MV-4-11 (cell line): ENCODE measurements around the gene KDM4B.

Source experiments
- DNase-seq: peaks from one replicate; lab custom pipeline; 2025; lab: John Stamatoyannopoulos, UW

The KDM4B gene

DNA sequence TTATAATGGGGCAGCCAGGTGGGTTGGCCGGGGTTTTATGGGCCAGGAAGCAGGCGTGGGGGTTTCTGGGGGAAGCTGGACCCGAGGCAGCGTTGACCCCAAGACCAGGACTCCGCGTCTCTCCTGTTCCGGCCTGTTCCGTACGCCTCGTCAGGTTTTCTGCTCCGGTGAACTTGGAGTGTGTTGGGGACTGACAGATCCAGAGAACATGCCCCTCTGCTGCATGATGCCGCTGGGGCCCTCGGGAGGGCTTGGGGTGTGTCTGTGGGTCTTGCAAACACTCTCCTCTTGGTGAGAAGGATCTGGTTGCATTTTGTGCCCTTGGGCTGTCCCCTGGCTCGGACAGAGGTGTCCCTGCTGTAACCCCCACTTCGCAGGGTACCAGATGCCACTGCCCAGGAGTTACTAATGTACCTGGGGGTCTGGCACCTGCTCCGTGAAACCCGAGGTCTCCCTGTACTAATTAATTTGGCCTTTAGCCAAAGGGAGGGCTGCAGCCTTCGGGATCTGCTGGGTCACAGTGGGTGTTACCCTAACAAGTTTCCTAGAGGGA lies 15.6 kb downstream of the KDM4B start:
- no peak for DNase-seq

DNA sequence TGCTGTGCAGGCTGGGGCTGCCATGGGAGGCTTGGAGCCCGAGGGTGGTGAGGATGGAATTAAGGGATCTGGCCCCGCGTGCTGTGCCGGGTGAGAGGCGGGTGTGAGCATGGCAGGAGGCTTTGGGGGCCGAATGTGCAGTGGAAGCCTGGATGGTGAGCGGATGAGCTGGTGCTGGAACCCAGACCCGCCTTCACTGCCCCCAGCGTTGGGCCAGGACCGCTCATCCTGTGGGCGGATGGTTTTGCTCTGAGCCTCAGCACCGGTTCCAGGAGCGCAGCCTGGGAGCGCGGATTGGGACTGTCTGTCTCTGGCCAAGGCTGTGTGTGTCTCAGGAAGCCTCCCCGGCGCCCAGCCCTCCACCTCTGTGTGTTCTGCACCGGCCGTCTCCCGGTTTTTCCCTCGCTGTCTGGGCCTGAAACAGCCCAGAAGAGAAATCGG lies 16.7 kb downstream of the KDM4B start:
- no peak for DNase-seq

DNA sequence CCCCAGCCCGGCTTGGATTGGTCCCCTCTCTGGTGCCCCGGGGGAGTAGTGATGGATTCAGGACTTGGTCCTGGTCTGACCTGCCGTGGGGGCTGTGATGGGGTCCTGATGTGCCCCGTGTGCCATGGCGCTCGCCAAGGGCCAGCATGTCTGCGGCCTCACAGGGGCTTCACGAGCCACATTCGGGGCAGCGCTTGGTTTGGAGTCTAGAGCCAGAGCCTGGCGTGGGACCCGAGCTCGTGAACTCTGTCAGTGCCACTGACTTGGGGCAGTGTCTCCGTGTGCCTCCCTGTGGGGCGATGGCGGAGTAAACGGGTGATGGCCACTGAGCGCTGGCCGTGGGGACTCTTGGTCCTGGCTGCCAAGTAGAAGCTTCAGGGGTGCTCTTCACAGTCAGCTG lies 17.1 kb downstream of the KDM4B start:
- no peak for DNase-seq

DNA sequence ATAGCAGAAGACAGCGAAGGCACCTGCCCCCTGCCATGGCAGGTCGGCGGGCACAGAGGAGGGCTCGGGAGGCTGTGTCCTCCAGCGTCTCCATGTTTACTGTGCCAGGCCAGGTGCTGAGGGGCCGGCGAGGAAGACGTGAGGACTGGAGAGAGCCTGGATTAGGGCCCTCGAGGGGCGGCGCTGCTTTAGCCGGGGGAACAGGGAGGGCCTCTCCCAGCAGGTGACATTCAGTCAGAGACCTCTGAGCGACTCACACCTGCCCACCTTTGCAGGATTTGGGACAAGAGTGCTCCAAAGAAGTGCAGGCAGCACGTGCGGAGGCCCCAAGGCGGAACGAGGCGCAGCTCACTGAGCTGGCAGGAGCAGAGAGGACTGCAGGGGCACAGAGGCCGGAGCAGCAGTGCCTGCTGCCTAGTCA lies 17.6 kb downstream of the KDM4B start:
- no peak for DNase-seq

DNA sequence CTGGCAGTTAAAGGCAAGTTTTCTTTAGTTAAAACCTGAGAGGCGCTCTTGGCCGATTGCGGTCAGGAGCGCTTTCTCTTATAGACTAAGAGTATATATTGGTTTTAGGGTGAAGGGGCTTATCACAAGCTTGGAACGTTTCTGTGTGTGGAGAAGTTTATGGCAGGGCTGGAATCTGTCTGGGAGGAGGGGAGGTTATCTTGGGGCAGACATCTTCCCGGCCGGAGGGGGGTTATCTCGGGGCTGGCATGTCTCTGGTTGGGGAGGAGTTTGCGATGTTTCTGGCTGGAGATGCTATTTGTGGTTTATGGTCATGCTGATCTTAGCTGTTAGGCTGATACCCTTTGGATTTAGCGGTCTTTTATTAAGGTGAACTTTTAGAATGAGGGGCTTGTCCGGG lies 18.3 kb downstream of the KDM4B start:
- no peak for DNase-seq

DNA sequence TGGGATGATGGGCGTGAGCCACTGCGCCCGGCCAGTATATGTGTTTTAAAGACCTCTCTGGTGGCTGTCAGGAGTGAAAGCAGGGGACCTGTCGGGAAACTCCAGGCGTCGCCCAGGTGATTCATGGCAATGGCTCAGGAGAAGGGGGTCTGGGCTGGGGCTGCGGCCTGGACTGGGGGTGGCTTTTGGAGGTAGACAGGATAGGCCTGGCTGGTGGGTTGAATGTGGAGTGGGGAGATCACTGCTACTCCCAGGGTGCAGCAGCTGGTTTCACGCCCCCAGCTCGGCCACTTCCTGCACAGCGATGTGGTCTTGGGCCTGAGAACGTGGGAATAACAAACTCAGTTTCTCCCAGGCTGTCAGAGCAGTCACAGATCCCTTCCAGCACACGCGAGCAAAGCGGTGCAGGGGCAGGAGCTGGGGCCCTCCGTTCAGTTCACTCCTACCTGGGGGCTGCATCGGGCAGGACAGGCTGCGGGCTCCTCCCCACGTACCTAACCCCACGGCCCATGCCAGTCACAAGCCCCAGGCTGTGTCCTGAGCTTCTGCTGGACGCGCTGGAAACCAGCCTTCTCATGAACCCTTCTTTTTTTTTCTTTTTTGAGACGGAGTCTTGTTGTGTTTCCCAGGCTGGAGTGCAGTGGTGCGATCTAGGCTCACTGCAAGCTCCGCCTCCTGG lies 18.9 kb downstream of the KDM4B start:
- DNase-seq = no peak

DNA sequence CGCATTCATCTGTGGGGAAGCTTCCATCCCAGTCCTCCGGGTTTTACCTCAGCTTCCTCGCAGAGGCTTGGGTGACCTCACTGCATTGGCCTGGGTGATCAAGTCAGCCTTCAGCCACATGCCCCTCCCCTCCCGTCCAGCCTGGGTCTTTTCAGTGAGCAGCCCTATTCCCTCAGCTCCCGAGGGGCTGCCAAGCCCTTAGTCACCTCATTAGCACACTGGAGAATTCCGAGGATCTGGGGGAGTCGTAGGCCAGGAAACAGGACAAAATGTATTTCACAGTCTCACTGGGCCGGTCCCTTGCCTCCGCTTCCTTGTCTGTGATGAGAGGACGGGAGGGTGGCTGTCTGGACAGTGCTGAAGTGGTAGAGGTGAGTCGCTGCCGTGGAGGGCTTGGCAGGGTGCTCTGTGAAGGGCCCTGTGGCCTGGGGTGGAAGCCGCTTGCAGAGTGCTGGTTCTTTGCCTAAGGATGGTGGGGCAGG lies 19.9 kb downstream of the KDM4B start:
- DNase-seq = no peak

DNA sequence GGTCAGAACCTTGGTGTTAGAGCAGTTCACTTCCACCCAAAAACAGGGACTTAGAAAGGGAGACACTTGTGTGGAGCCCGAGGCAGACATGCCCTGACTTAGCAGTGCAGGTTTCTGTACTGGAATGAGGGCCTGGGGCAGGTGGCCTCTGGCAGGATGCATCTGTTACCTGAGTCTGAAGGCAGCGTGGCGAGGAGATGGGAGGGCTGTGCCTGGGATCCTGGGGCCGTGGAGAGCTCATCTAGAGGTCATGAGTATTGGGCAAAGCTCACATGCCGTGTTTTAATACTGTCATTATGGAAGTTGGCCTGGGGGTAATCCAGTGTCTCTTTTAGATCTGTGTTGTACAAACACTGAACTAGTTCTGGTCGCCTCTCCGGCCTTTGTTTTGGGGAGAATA lies 21.4 kb downstream of the KDM4B start:
- no peak for DNase-seq

DNA sequence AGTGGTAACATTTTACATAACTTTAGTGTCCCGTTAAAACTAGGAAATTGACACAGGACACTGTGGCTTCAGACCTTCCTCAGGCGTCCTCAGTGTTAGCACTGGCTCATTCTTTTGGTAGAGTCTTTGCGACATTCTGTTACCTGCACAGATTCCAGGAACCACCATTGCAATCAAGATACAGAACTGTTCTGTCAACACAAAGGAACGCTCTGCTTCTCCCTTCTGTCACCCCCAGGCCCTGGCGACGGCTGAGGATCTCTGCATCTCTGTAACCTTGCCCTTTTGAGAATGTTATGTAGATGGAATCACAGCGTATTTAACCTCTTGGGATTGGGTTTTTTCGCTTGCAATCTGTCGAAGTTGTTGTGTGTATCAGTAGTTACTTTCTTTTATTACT lies 22.6 kb downstream of the KDM4B start:
- no peak for DNase-seq

DNA sequence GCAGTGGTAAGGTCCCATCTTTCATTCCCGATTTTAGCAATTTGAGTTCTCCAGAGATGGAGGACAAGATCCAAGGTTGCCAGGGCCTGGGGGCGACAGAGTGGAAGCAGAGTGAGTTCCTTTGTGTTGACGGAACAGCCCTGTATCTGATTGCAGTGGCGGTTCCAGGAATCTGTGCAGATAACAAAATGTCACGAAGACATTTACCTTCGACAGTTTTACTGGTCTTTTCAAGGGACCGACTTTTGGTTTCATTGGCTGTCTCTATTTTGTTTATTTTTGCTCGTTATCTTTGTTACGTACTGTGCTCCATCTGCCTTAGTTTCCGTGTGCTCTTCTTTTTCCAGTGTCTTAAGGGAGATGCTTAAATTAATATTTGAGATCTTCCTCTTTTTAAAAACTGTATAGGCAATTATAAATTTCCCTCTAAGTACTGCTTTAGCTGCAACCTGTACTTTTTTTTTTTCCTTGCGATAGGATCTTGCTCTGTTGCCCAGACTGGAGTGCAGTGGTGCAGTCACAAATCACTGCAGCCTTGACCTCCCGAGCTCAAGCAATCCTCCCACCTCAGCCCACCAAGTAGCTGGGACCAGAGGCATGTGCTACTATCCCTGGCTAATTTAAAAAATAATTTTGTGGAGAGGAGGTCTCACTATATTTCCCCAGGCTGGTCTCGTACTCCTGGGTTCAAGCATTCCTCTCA lies 23.2 kb downstream of the KDM4B start:
- no peak for DNase-seq

DNA sequence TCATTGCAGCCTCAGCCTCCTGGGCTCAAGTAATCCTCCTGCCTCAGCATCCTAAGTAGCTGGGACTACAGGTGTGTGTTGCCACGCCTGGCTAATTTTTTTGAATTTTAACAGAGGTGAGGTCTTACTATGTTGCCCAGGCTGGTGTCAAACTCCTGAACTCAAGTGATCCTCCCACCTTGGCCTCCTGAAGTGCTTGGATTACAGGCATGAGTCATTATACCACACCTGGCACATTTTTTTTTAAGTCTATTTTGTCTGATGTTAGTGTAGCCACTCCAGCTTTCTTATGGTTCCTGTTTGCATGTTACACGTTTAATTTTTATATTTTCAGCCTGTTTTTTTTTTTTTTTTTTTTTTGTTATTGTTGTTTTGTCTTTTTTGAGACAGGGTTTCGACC lies 24.8 kb downstream of the KDM4B start:
- no peak for DNase-seq

DNA sequence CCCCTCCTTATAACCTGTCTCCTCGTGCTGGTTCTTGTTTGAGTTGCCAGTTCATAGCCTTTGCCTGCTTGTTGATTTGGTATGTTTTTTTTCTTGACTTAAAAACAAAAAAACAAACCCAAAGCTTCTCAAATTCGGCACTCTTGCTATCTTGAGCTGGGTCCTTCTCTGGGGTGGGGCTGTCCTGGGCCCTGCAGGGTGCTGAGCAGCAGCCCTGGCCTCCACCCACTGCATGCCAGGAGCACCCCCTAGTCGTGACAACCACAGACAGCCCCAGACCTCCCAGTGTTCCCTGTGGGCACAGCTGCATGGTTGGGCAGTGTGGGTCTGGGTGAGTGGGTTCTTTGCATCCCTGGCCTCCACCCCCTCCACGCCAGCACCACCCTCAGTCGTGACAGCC lies 27.8 kb downstream of the KDM4B start:
- DNase-seq = no peak

DNA sequence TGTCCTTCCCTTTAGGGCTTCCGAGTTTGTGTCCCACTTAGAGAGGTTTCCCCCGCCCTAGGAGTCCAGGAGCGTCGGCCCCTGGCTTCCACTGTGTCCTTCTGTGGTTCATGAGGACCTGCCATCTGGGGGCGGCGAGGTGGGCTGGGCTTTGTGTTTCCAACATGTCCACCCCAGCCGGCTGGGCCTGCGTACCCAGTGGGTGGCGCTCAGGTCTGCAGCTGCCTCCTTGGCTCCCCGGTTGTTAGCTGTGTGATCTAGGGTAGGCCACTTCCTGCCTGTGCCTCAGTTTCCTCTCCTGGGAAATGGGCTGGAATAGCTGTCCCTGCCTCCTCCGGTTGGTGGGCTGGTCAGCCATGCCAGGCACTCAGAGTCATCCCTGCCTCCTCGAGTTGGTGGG lies 28.4 kb downstream of the KDM4B start:
- DNase-seq = no peak

DNA sequence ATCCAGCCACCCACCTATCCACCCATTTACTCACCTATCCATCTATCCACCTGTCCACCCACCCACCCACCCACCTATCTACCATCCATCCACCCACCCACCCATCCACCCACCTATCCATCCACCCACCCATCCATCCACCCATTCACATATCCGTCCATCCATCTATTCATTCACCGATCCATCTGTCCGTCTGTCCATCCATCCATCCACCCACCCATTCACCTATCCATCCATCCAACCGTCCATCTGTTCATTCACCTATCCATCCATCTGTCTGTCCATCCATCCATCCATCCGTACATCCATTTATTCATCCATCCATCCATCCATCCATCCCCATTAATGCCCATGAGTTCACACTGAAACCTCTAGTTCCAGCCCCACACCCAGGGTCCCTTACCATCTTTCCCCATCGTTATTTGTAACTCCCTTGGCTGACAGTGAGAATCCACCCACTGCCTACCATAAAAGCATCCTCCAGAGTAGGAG lies 31.3 kb downstream of the KDM4B start:
- DNase-seq = no peak

DNA sequence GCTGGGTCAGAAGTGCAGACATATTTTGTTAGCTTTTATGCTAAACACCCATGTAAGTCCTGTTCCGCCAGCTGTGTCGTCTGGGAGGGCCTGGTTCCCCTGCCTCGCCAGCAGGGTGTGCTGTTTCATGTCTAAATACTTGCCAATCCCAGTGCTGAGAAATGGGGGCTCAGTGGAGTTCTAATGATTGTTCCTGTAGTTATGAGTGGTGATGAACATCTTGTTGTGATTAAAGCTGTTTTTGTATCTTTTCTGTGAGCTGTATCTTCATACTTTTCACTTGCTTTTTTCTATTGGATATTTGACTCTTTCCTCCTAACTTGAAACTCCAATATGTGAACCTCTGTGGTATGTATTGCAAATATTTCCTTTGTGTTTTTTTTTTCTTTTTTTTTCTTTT lies 32.7 kb downstream of the KDM4B start:
- peak; percentile 58 for DNase-seq

DNA sequence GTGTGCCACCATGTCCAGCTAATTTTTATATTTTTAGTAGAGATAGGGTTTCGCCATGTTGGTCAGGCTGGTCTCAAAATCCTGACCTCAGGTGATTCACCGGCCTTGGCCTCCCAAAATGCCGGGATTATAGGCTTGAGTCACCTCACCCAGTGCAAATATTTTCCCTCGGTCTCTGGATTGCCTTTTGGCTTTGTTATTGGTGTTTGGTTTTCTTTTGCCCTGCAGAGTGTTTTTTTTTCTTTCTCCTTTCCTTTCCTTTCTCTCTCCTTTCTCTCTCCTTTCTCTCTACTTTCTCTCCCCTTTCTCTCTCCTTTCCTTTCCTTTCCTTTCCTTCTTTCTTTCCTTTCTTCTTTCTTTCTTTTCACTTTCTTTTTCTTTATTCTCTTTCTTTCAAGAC lies 33.2 kb downstream of the KDM4B start:
- no peak for DNase-seq

DNA sequence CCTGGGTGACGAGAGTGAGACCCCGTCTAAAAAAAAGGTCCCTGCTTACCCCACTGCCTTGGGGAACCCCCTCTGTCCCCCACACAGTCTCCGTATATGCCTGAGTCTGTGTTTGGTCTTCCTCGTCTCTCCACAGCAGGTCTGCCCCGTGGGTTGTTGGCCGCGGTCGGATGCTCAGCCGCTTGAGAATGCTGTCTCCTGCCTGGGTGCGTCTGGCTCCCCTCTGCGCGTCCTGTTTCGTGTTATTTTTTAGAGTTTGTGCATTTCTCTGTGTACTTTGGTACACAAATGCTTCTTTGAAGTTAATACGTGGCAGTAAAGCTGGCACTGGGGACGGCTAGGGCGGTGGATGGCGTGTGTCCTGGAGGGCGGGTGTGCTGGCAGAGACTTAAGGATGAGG lies 34.9 kb downstream of the KDM4B start:
- no peak for DNase-seq

DNA sequence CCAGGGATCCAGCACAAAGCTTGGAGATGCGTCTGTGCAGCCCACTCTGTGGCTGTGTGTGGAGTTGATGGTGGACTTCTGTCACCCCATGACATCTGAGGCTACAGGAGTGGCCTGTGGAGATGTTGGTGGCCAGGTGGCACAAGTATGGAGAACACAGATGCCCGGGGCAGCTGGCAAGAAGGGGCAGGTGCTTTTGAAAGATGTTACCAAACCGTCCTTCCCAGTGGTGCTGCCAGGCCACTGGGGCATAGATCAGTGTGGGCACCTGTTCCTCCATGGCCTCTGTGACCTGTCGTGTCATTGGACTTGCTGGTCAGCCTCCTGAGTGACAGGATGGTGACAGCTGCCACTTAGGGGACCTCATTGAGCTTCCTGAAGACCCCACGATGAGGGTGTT lies 36.2 kb downstream of the KDM4B start:
- DNase-seq = no peak

DNA sequence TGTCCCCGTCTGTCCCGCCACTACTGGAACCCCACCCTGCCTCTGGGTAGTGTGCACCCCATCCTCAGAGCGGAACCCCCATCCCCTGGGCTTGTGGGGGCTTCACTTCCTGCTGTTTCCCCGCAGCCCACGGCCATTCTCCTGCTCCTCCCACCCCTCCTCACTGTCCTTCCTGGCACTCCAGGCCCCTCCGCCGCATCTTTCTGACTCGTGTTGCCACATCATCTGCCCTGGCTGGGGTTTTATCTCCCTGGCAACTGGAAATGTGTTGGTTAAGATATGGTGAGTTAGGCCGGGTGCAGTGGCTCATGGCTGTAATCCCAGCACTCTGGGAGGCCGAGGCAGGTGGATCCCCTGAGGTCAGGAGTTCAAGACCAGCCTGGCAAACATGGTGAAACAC lies 37.3 kb downstream of the KDM4B start:
- DNase-seq = peak; percentile 9

DNA sequence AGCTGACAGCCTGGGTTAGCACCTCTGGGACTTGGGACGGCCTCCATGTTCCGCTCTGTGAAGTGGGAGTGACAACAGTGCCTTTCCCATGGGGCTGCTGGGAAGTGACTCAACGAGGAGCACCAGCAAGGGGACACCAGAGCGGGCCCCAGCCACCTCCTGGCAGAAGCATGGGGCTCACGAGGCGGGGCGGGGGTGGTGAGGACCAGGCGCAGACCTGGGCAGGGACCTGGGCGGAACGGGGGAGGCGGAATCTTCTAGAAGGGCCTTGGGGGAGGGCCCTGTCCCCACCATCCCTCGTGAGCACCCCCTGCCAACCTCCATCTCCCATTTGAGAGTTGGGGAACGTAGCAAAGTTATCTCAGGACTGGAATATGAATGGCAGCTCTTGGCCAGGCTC lies 37.9 kb downstream of the KDM4B start:
- no peak for DNase-seq

DNA sequence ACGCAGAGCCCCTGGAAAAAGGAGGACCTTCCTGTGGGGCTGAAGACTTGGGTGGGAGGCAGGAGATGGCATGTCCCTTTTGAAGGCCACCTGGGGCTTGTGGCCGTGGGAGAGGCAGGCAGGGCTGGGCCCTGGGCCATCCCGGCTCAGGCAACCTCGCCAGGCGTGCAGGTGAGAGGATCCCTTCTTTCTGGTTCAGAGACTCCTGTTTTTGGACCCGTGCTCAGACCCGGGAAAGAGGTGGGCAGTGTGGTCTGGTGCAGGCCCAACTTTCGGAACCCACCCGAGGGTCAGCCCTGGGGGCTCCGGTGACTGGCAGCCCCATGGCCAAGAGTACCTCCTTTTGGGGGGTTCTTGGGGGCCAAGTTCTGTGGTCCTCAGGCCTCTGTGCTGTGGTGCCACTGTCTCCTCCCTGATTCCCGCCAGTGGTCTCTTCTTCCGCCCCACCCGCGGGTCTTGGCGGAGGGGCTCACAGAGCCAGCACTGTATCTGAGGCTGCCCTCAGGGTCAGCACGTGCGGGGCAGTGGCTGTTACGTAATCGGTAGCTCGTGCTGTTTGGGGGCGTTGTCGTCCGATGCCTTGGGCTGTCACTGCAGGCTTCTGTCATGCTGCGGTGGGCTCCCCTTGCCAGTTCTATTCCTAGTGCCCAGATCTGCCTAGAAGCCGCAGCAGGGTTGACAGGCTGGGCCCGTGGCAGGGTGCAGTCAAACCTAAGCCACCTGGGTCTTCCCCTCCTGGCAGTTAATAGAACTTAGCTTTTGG lies 42.7 kb downstream of the KDM4B start:
- no peak for DNase-seq

DNA sequence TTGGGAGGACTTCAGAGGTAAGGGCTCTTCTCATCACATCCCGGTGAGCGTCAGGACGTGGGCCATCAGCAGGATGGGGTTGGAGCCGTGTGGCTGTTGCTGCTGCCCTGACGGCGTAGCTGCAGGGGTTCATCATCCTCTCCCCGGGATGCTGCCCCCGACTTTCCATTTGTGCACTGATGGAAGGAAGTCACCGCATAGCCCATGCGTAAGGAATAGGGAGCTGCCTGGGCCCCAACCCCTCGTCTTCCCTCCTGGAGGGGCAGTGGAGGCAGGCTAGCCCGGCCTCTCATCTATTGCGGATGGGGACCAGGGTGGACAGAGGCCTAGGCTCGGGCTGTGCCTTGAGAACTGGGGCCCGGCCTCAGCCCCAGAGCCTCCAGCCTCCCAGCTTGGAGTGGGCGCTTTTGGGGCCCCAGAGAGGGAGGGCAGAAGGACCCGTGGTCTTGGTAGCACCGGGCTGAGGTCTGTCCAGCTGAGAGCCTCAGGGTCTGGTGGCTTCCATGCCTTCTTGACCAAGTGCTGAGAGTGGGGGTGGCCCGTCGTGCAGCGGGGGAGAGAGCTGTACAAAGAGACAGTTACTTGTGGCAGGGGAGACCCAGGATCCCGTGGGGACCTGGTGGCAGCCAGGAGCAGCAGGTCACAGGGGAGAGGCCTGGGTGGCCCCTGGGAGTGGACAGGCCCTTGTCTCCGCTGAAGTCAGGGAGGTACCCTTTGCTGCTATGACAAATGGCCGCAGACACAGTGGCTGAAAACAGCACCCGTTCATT lies 44.0 kb downstream of the KDM4B start:
- no peak for DNase-seq
